Embryonic facial prominence (tissue), 1 donor: ENCODE data around the gene DCC.

ENCODE experiments used
- DNase-seq: peaks from one replicate; pipeline ENCODE4 v3.0.0-alpha.2; 2016; ENCODE audit errors: extremely low spot score

The DCC gene

DNA sequence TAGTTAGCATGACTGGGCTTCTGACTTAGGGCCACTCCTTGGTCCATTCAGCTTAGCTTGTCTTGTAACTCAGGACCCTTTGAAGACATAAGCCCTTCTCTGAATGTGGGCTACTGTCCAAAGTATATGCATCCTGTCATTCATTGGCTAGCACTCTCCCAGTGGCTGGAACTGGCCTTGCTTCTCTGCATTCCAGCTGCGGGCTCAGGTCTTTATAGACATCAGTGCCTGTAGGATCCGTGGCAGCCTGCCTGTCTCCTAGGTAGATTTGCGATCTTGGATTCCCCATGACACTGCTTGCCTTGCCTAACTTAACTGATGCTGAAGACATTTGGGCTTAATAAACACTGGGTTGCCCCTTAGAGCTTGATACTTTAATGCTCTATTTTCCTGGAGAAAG, 170.1 kb downstream of the DCC start:
- DNase-seq = no peak

DNA sequence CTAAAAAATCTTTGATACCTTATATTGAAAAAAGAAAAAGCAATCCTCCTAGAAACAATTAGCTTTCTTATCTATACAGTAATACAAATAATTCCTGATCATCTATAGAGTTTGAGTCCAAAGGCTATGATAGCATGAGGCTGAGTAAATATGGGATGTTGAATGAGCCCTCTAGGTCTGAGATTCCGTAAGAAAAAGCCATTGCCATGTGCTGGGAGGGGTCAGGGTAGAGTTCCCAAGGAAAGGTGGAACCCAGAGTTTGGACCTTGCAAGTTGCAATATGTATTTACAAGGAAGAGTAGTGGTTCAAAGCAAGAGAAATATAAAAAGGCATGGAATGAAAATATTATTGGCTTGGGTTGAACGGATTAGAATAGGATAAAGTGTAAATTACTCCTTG, 178.1 kb downstream of the DCC start:
- DNase-seq = no peak

- DNase-seq = no peak
Observed at GRCh38 chr18:52519021-52519420, 179.0 kb downstream of the DCC start.

DNA sequence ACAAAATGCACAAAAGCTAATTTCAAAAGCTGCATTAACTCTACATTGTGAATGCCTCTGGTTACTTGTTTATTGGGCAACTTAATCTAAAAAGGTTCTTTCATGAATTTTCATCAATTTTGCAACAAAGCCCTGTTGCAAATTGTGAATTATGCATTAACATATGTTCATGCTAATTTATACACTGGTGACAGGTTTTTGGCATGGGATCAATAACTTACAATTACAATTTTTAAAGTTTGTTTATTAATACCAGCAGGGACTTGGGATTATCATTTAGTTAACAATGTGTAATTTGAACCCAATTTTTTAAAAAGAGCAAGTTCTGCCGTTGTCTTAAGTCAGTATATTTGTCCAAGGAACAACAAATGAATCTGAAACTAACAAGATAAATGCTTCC, 183.6 kb downstream of the DCC start:
- DNase-seq = no peak

- no peak for DNase-seq
Observed at GRCh38 chr18:52531836-52532235, 191.8 kb downstream of the DCC start.

DNA sequence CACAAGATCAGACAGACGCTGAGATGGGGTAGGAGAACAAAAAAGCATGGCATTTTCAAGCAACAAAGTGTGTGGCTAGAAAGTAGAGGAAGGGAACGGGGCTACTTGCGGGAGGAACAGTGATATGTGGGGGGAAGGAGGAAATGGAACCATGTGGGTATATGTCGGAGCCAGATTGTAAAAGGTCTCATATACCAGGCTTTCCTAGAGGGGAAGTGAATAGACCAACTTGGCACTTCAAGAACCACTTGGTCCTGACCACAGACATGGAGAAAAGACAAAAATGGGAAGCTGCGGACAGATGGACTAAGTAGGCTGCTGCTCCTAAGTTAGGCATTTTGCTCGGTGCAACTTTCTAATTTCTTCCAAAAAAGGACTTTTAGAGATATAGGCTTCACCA, 196.0 kb downstream of the DCC start:
- no peak for DNase-seq

- no peak for DNase-seq
Observed at GRCh38 chr18:52537261-52537660, 197.3 kb downstream of the DCC start.

DNA sequence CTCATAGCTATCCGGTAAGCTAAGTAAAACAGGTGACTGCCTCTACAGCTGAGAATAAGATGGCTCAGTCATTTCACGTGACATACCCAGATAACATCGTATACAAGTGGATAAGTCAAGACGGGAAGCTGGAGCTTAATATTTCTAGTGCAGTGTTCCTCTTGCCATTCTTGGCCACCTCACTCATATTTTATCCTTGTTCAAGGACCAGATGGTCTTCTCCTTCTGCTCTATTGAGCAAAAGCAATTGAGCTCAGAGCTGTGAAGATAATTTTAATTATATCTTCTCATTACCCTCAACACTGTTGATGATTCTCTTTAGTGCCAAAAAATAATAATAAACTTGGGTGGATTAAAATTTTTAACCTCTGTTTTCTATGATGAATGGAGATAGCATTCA, 201.1 kb downstream of the DCC start:
- DNase-seq = no peak

DNA sequence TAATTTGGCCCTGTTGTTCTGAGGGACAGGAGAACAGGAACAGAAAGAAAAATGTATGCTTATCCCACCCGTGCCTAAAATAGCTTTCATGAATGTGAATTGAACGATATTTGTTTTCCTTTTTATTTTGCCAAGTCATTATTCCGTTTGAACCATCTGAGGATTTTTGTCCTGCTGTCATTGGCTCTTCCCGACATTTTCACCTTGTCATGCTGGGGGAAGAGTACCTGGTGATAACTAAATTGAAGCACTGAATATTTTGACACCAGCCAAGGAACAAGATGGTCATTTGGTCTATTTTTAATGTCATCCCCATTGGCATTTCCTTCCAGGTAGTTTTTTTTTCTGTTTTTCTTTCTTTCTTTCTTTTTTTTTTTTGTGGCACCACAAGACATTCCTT, 204.1 kb downstream of the DCC start:
- no peak for DNase-seq

DNA sequence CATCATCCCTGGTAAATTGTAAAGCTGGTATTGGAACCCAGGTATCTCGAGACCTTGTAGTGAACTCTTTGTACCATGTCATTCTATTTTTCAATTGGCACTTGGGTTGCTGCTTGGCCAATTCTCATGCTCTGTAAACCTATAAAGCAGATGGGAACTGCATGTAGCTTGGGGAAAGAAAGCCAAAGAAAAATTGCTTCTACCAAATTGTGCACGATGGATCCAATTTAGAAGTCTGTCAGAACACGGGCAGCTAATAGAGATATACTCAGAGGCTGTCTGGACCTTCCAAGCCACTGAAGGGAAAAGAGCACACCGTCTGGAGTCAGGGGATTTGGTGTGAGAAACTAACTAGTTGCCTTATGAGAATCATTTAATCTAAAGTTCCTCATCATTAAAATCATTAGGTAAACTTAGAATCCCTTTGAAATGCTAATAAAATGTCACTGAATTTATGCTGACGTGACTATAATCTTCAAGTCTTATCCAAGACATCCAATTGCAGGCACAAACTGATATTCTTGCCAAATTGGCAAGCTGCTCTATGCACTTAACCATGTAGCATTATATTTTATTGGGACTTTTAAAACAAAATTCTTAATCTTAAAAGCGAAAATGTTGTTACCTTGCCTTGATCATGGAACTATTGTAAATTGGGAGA, 206.8 kb downstream of the DCC start:
- no peak for DNase-seq

- DNase-seq = no peak
Observed at GRCh38 chr18:52553441-52553840, 213.4 kb downstream of the DCC start.

GRCh38 chr18:52554180-52554579, 214.2 kb downstream of the DCC start:
- DNase-seq = no peak

GRCh38 chr18:52567360-52567759, 227.4 kb downstream of the DCC start:
- DNase-seq = no peak

GRCh38 chr18:52569492-52569891, 229.5 kb downstream of the DCC start:
- DNase-seq = no peak

GRCh38 chr18:52570975-52571374, 231.0 kb downstream of the DCC start:
- DNase-seq = no peak

DNA sequence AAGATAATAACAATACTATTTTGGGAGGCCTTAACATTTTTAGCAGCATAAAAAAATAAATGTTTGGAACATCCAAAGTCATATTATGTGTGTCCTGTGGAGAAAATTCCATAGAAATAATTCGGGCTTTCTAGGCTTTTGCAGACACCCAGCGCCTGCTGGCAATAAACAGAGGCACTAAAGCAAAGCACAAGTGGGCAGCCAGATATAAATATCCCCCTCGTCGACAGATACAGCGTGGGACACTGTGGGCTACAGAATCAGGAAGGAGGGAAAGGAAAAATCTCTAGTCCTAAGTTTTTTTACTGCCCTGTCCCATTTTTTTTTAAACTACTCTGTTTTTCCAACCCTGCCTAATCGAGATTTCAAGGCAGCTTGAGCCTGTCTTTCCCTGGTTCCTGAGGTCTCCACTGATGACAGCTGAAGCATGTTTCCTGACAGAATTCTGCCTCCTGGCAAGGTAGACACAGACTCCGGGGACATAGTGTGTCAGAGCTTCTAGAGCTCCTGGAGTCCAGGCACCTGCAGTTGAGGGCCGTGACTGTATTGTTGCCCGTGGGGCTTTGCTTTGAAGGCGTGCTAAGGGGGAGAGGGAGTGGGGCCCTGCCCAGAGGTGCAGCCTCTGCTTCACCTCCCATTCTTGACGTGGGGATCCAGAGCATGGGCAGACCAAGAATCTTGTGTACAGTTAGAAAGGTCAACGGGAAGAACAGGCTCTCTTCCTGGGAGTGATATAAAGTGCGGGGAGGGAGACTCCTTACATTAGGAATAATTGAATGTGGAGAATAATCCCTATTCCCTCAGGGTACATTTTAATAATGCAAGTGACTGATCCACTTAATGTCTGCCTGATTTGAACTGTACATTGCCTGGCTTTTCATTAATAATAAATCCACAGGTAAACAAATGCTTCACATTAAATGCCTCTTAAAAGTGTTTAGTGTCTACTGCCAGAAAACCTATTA, 232.3 kb downstream of the DCC start:
- DNase-seq = no peak

DNA sequence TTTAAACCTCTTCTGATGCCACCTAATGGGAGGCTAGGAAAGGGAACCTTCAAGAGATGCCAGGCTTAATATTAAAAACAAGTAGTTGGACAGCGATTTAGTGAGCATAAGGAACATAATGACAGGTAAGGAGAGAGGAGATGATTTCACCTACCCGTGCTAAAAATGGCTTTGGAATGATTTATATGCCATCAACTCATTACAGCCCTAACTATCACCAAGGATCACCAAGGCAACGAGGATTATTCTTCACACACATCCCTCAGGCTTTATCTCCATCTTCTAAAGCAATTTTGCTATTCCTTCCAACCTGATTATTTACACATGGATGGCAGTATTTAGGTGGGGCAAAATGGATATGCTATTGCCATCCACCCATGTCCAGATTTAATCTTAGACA, 237.8 kb downstream of the DCC start:
- no peak for DNase-seq

GRCh38 chr18:52582061-52582460, 242.1 kb downstream of the DCC start:
- DNase-seq = no peak

DNA sequence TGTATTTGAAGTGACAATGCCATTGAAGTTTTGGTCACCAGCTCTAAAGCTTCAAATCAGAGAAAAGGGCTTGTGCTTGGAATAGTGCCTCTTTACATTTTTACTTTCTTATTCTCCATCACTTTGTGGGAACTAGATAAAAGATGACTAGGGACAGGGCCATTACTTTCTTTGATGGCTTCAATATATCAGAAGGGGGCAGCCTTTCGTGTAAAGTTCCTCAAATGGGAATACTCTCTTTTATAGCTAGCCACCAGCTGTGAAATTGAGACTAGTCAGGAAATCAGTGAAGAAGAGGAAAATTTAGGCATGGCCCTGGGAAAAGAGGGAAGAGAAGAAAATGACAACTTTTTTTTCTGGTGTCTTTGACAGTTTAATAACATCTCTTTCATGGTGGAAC, 242.5 kb downstream of the DCC start:
- no peak for DNase-seq

- no peak for DNase-seq
Observed at GRCh38 chr18:52588931-52589330, 248.9 kb downstream of the DCC start.

- DNase-seq = no peak
Observed at GRCh38 chr18:52596748-52597435, 256.9 kb downstream of the DCC start.

- no peak for DNase-seq
Observed at GRCh38 chr18:52598921-52599320, 258.9 kb downstream of the DCC start.

DNA sequence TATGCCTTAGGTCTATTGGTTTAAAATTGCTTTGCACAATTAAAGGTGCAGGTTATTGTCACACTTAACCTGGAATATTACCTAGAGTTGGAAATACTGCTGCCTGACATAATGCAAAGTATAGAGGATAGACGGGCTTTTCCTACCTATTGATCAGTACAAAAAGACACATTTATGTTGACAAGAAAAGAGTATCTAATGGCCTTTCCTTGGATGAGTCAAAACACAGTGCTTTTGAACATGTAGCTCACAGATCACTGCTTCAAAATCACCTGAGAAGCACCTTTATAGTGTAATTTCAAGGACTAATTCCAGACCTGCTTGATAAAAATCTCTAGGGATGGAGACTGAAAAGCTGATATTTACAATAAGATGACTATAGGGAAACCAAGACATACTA, 262.8 kb downstream of the DCC start:
- DNase-seq = no peak
